Kidney tubule cell (primary cell): ENCODE data around the gene UGT2B17.
"Not testable (repeated sequence)": the region's sequence is repeated elsewhere in the genome, so short reads cannot be mapped to it uniquely, and the experiment has no call there.

Experiments used
- DNase-seq: peaks from one replicate; pipeline ENCODE4 v3.0.0-alpha.2; 2018; ENCODE audit warnings: low spot score

UGT2B17 gene

GRCh38 chr4:68569036-68569435 is 7.1 kb downstream of the UGT2B17 start:
- DNase-seq: not testable (repeated sequence)

- not testable (repeated sequence) for DNase-seq
Measured at GRCh38 chr4:68568535-68568934, 7.6 kb downstream of the UGT2B17 start.

GRCh38 chr4:68566364-68566763 is 9.8 kb downstream of the UGT2B17 start:
- not testable (repeated sequence) for DNase-seq

- DNase-seq: not testable (repeated sequence)
Measured at GRCh38 chr4:68565082-68565481, 11.0 kb downstream of the UGT2B17 start.

- not testable (repeated sequence) for DNase-seq
Measured at GRCh38 chr4:68560364-68561070, 15.6 kb downstream of the UGT2B17 start.

GRCh38 chr4:68553830-68554229 is 22.3 kb downstream of the UGT2B17 start:
- DNase-seq: not testable (repeated sequence)

GRCh38 chr4:68552818-68553811 is 23.0 kb downstream of the UGT2B17 start:
- DNase-seq: not testable (repeated sequence)

GRCh38 chr4:68542742-68543141 is 33.4 kb downstream of the UGT2B17 start:
- not testable (repeated sequence) for DNase-seq

- DNase-seq: no peak
Measured at GRCh38 chr4:68536375-68536774, 39.7 kb downstream of the UGT2B17 start.

GRCh38 chr4:68535974-68536373 is 40.1 kb downstream of the UGT2B17 start:
- DNase-seq: no peak

- DNase-seq: not testable (repeated sequence)
Measured at GRCh38 chr4:68522232-68522631, 53.9 kb downstream of the UGT2B17 start.

- DNase-seq: no peak
Measured at GRCh38 chr4:68520985-68521384, 55.1 kb downstream of the UGT2B17 start.

GRCh38 chr4:68518889-68519288 is 57.2 kb downstream of the UGT2B17 start:
- DNase-seq: no peak

GRCh38 chr4:68505452-68505851 is 70.7 kb downstream of the UGT2B17 start:
- DNase-seq: not testable (repeated sequence)

GRCh38 chr4:68504836-68505235 is 71.3 kb downstream of the UGT2B17 start:
- not testable (repeated sequence) for DNase-seq

- DNase-seq: not testable (repeated sequence)
Measured at GRCh38 chr4:68503462-68503861, 72.7 kb downstream of the UGT2B17 start.

GRCh38 chr4:68499021-68499420 is 77.1 kb downstream of the UGT2B17 start:
- no peak for DNase-seq

- DNase-seq: peak; percentile 79
Measured at GRCh38 chr4:68498413-68499007, 77.6 kb downstream of the UGT2B17 start.

- no peak for DNase-seq
Measured at GRCh38 chr4:68494688-68495087, 81.4 kb downstream of the UGT2B17 start.

GRCh38 chr4:68490826-68491457 is 85.2 kb downstream of the UGT2B17 start:
- DNase-seq: no peak

- no peak for DNase-seq
Measured at GRCh38 chr4:68489338-68489737, 86.8 kb downstream of the UGT2B17 start.
